Breast epithelium (tissue), 3 donors: ENCODE measurements around the gene GOLGA6L10.
"Not testable (repeated sequence)": the region's sequence is repeated elsewhere in the genome, so short reads cannot be mapped to it uniquely, and the experiment has no call there.

Experiments
- POLR2A ChIP-seq: fragments of 450-650 bp; IDR thresholded peaks from one replicate; pipeline ENCODE4 v1.6.1; 2016; ENCODE audit warnings: antibody characterized with exemption, mild to moderate bottlenecking, moderate library complexity
- POLR2AphosphoS5 ChIP-seq, 3 donors: sonication (generic); formaldehyde crosslinking; IDR thresholded peaks; one replicate each; pipeline ENCODE4 v1.6.1; 2017; ENCODE audit warnings: antibody characterized with exemption in 3 of 3
- TF ChIP-seq, protein P1 (sequence below), 3 donors: fragments of 450-650 bp; IDR thresholded peaks; one replicate each; pipeline ENCODE4 v1.5.1; 2016 to 2017; ENCODE audit warnings: antibody characterized with exemption in 3 of 3, mild to moderate bottlenecking in 3 of 3, moderate library complexity in 3 of 3

GRCh38 chr15:82392077-82392476, 42.8 kb upstream of the GOLGA6L10 start:
- TF ChIP-seq, protein P1, sequence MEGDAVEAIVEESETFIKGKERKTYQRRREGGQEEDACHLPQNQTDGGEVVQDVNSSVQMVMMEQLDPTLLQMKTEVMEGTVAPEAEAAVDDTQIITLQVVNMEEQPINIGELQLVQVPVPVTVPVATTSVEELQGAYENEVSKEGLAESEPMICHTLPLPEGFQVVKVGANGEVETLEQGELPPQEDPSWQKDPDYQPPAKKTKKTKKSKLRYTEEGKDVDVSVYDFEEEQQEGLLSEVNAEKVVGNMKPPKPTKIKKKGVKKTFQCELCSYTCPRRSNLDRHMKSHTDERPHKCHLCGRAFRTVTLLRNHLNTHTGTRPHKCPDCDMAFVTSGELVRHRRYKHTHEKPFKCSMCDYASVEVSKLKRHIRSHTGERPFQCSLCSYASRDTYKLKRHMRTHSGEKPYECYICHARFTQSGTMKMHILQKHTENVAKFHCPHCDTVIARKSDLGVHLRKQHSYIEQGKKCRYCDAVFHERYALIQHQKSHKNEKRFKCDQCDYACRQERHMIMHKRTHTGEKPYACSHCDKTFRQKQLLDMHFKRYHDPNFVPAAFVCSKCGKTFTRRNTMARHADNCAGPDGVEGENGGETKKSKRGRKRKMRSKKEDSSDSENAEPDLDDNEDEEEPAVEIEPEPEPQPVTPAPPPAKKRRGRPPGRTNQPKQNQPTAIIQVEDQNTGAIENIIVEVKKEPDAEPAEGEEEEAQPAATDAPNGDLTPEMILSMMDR (IDR thresholded peaks at IDR 0.05), result not testable (repeated sequence)
- TF ChIP-seq POLR2A; POLR2AphosphoS5 (IDR thresholded peaks at IDR 0.05): not testable (repeated sequence)
